ENCODE measurements around the gene TMEM243. TPM values are rescaled to one million over a fixed set of nuclear protein-coding genes. Genes with fewer than 3 reads are reported as not detected.

The TMEM243 gene
- total RNA-seq, 1 experiment from 2014 or later: 158 TPM

DNA sequence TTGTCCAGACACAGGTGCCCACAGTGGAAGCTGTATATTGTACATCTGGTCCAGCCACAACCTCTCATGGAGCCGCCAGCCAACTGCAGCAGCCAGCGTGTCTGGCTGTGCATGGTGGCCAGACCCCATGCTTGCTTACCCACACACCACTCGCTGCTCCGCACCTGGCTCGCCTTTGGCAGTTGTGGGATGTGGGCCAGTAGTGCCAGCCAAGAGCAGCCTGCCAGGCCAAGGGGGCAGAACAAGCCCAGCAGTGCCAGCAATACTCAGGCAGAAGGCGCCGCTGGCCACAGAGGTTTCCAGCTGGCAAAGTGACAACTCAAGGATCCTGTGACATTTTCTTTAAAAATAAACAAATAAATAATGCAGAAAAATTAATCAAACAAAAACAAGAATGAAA lies 11.7 kb upstream of the TMEM243 start:
- H3K9me2 ChIP-seq (replicated peaks; ENCODE audit: insufficient read depth, low read length): no peaks in the 10 kb centered on the region
- DNase-seq: no peak

DNA sequence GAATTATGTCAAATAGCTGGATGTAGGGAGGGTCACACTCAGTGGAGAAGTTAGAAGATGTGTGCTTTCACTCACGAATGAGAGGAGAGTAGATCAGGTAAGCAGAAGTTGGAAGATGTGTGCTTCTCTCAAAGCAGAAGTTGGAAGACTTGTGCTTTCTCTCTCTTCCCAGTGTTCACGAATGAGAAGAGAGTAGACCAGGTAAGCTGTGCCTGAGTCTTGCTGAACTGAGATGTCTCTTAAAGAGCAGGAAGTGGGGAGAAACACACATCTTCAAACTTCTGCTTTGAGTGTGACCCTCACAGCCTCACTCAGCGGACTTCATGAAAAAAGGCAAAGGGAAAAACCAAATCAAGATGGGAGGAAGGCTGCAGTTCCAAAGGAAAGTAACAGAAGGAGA lies 7.0 kb upstream of the TMEM243 start:
- no peaks in the 10 kb centered on the region for H3K79me2 ChIP-seq (ENCODE audit: low read length)
- peaks cover 5% of the 10 kb centered on the region; the same call in 1 of the 2 replicates for H3K4me1 ChIP-seq (ENCODE audit: low read length)
- no peaks in the 10 kb centered on the region for H3K9me2 ChIP-seq (replicated peaks; ENCODE audit: insufficient read depth, low read length)
- H2AFZ ChIP-seq (ENCODE audit: low read length): no peak overlapping the region
- no peaks in the 10 kb centered on the region for H3K9me3 ChIP-seq (ENCODE audit: low read length)
- H3K27ac ChIP-seq (ENCODE audit: low read length): no peak overlapping the region
- H4K20me1 ChIP-seq (ENCODE audit: insufficient read depth, low read depth, low read length): no peaks in the 10 kb centered on the region
- no peak overlapping the region for H3K4me2 ChIP-seq (ENCODE audit: low read depth, low read length, poor library complexity, severe bottlenecking)
- H3K36me3 ChIP-seq (ENCODE audit: insufficient read depth, low read length): no peaks in the 10 kb centered on the region
- H3K9ac ChIP-seq (ENCODE audit: low read length): no peak overlapping the region
- H3K27me3 ChIP-seq (ENCODE audit: low read length): no peaks in the 10 kb centered on the region
- DNase-seq: no peak
- H3K4me3 ChIP-seq (ENCODE audit: low read length): no peak overlapping the region

More for the DNA sequence above, 11.7 kb upstream of the TMEM243 start:
- Histone ChIP-seq H4K20me1 (ENCODE audit: insufficient read depth, low read depth, low read length) (no peaks in the 10 kb centered on the region), H3K36me3 (ENCODE audit: insufficient read depth, low read length) (no peaks in the 10 kb centered on the region), H3K9me3 (ENCODE audit: low read length) (no peaks in the 10 kb centered on the region), H3K27me3 (ENCODE audit: low read length) (no peaks in the 10 kb centered on the region), H3K27ac (ENCODE audit: low read length) (no peak overlapping the region), H3K79me2 (ENCODE audit: low read length) (no peaks in the 10 kb centered on the region), H3K4me2 (ENCODE audit: low read depth, low read length, poor library complexity, severe bottlenecking) (no peak overlapping the region), H2AFZ (ENCODE audit: low read length) (no peak overlapping the region), H3K4me3 (ENCODE audit: low read length) (no peak overlapping the region), H3K9ac (ENCODE audit: low read length) (no peak overlapping the region), H3K4me1 (ENCODE audit: low read length) (peaks cover 6% of the 10 kb centered on the region)

DNA sequence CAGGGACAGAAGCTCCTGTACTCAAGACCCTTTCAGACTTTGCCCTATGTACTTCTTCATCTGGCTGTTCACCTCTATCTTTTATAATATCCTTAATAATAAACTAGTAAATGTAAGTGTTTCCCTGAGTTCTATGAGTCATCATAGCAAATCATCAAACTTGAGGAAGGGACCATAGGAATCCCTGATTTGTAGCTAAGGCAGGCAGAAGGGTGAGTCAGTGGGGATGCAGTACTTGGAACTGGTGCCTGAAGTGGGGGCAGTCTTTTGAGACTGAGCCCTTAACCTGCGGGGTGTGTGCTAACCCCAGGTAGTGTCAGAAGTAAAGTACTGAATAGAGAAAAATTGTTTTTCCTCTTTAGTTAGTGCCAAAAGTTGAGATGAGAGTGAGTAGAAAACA lies 6.2 kb upstream of the TMEM243 start:
- no peak overlapping the region for H3K9ac ChIP-seq (ENCODE audit: low read length)
- H3K36me3 ChIP-seq (ENCODE audit: insufficient read depth, low read length): no peaks in the 10 kb centered on the region
- DNase-seq: no peak
- no peak overlapping the region for H3K4me3 ChIP-seq (ENCODE audit: low read length)
- no peak overlapping the region for H2AFZ ChIP-seq (ENCODE audit: low read length)
- no peak overlapping the region for H3K4me2 ChIP-seq (ENCODE audit: low read depth, low read length, poor library complexity, severe bottlenecking)
- H3K4me1 ChIP-seq (ENCODE audit: low read length): peaks cover 11% of the 10 kb centered on the region
- H3K9me2 ChIP-seq (replicated peaks; ENCODE audit: insufficient read depth, low read length): no peaks in the 10 kb centered on the region
- H4K20me1 ChIP-seq (ENCODE audit: insufficient read depth, low read depth, low read length): no peaks in the 10 kb centered on the region
- H3K27ac ChIP-seq (ENCODE audit: low read length): no peak overlapping the region
- H3K27me3 ChIP-seq (ENCODE audit: low read length): no peaks in the 10 kb centered on the region
- no peaks in the 10 kb centered on the region for H3K9me3 ChIP-seq (ENCODE audit: low read length)
- H3K79me2 ChIP-seq (ENCODE audit: low read length): no peaks in the 10 kb centered on the region

DNA sequence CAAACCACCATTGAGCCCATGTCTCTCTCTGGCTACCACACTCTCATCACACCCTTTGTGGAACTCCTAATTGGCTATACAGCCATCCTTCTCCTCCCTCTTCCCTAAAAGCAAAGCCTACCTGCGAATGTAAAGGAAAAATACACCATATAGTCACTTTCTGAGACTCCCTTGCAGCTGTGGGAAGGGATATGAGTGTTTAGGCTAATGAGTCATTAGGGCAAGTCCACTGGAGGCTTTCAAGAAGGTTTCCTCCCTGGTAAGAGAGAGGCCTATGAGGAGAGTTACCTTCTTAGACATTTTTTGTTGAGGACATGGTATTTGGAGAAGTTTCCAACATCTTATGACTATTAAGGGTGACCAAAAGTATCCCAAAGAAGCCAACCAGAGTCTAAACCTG lies 4.1 kb upstream of the TMEM243 start:
- Histone ChIP-seq H3K9ac (ENCODE audit: low read length) (no peak overlapping the region), H2AFZ (ENCODE audit: low read length) (no peak overlapping the region), H3K4me1 (ENCODE audit: low read length) (peaks cover 14% of the 10 kb centered on the region), H4K20me1 (ENCODE audit: insufficient read depth, low read depth, low read length) (peaks cover 4% of the 10 kb centered on the region; the same call in 1 of the 2 replicates), H3K27me3 (ENCODE audit: low read length) (no peaks in the 10 kb centered on the region), H3K79me2 (ENCODE audit: low read length) (peaks cover 15% of the 10 kb centered on the region), H3K36me3 (ENCODE audit: insufficient read depth, low read length) (no peaks in the 10 kb centered on the region), H3K9me2 (replicated peaks; ENCODE audit: insufficient read depth, low read length) (no peaks in the 10 kb centered on the region), H3K4me3 (ENCODE audit: low read length) (no peak overlapping the region), H3K4me2 (ENCODE audit: low read depth, low read length, poor library complexity, severe bottlenecking) (no peak overlapping the region), H3K9me3 (ENCODE audit: low read length) (no peaks in the 10 kb centered on the region), H3K27ac (ENCODE audit: low read length) (no peak overlapping the region)
- no peak for DNase-seq

DNA sequence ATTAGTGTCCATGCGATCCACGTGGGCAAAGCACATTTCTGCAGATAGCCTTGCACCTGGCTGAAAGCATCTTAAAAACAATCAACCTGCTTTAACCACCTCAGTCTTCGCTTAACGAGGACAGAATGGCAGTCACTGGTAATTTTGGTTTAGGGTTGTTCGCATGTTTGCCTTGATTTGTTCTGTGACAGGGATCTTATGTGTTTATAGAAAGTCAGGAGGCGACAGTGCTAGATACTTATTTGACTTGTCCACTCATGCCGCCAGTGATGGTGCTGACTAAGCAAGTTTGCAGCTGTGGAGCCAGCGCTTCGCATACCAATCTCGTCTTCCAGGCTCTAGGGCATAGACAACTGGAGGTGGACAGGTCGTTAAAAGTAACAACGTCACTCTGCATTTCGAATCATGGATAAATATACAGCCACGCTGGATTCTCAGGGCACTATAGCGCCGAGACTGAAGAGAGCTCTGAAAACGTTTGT lies 1.2 kb upstream of the TMEM243 start:
- Histone ChIP-seq H3K4me2 (ENCODE audit: low read depth, low read length, poor library complexity, severe bottlenecking) (peak overlapping the region; percentile 92), H3K27me3 (ENCODE audit: low read length) (no peaks in the 10 kb centered on the region), H2AFZ (ENCODE audit: low read length) (peak overlapping the region; percentile 57; the same call in 1 of the 2 replicates), H3K79me2 (ENCODE audit: low read length) (peaks cover 43% of the 10 kb centered on the region), H3K4me1 (ENCODE audit: low read length) (peaks cover 38% of the 10 kb centered on the region), H3K9ac (ENCODE audit: low read length) (peak overlapping the region; percentile 36; the same call in 1 of the 2 replicates), H3K4me3 (ENCODE audit: low read length) (peak overlapping the region; percentile 83), H4K20me1 (ENCODE audit: insufficient read depth, low read depth, low read length) (peaks cover 4% of the 10 kb centered on the region; the same call in 1 of the 2 replicates), H3K27ac (ENCODE audit: low read length) (no peak overlapping the region), H3K9me2 (replicated peaks; ENCODE audit: insufficient read depth, low read length) (no peaks in the 10 kb centered on the region), H3K36me3 (ENCODE audit: insufficient read depth, low read length) (peaks cover under 1% of the 10 kb centered on the region; the same call in 1 of the 2 replicates), H3K9me3 (ENCODE audit: low read length) (no peaks in the 10 kb centered on the region)
- no peak for DNase-seq

DNA sequence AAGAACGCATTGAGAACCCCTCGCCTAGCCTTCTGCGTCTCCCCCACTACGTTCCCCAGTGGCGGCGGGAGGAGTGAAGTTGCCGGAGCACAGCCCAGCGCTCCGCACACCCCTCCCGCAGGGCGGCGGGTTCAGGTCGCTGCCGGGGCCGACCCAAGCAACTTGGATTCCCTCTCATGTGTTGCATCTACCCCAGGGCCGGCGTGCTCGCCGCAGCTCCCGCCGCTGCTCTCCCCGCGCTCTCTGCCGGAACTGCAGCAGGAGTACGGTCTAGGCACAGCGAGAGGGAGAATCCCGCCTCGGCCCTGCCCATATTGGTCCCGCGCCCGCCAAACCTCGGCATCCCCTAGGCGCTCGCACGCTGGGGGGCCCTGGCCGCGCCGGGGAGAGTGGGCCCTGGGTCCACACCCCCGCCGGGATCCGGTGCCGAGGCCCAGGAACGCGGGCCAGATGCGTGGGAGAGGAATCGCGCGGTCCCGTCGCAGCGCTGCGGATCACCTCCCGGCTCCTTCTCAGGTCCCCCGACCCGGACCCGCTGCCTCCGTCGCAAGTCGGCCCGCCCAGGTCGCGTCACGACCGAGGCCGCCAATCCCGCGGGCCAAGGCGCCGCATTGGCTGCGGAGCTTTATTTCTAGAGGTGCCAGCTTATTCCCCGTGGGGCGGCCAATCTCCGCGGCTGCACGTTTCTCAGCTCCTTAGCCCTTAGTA lies 648 bp upstream of the TMEM243 start:
- H3K4me2 ChIP-seq (ENCODE audit: low read depth, low read length, poor library complexity, severe bottlenecking): peak overlapping the region; percentile 92
- H3K36me3 ChIP-seq (ENCODE audit: insufficient read depth, low read length): peaks cover 4% of the 10 kb centered on the region; the same call in 1 of the 2 replicates
- peak overlapping the region; percentile 85 for H3K9ac ChIP-seq (ENCODE audit: low read length)
- peaks cover 49% of the 10 kb centered on the region for H3K79me2 ChIP-seq (ENCODE audit: low read length)
- H3K9me2 ChIP-seq (replicated peaks; ENCODE audit: insufficient read depth, low read length): no peaks in the 10 kb centered on the region
- H3K4me1 ChIP-seq (ENCODE audit: low read length): peaks cover 44% of the 10 kb centered on the region
- peak; percentile 96 for DNase-seq
- no peaks in the 10 kb centered on the region for H3K9me3 ChIP-seq (ENCODE audit: low read length)
- peak overlapping the region; percentile 83 for H3K4me3 ChIP-seq (ENCODE audit: low read length)
- H2AFZ ChIP-seq (ENCODE audit: low read length): peak overlapping the region; percentile 57
- no peaks in the 10 kb centered on the region for H3K27me3 ChIP-seq (ENCODE audit: low read length)
- peak overlapping the region; percentile 95 for H3K27ac ChIP-seq (ENCODE audit: low read length)
- H4K20me1 ChIP-seq (ENCODE audit: insufficient read depth, low read depth, low read length): peaks cover 7% of the 10 kb centered on the region; the same call in 1 of the 2 replicates

DNA sequence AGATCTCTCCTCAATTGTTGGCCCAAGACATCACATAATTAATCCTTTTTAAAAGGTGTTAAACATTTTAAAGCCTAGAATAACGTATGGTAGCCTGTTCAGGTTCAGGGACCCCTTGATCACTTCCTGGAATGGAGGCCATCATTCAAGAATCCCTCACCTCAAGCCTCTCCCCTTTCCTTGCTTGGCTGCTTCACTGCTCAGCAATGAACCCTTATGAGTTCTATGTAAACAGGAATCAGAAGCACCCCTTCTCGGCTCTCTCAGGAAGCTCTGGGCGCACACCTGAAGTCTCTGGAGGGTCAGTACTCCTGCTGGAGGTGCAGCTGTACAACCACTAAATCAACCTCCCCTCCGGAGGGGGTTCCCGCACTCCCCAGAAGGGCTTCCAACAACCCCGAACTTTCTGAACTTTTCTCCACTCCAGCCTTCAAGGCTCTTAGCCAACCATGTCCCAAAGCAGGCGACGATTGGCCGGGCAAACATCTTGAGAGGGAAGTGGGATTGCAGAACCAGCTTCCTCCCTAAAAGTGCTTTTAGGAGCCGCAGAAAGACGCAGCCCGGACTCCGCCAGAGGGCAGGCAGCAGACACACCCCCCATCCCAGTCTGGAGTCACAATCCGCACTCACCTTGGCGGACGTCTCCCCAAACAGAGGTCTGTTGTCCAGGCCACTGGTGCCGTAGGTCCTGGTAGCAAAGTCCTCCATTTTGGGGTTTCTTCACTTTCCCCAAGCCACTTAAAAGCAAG lies 562 bp downstream of the TMEM243 start:
- peaks cover 56% of the 10 kb centered on the region for H3K4me1 ChIP-seq (ENCODE audit: low read length)
- H3K4me2 ChIP-seq (ENCODE audit: low read depth, low read length, poor library complexity, severe bottlenecking): peak overlapping the region; percentile 92
- peak; percentile 78 for DNase-seq

More for the DNA sequence above, 562 bp downstream of the TMEM243 start:
- Histone ChIP-seq H3K27me3 (ENCODE audit: low read length) (no peaks in the 10 kb centered on the region), H3K27ac (ENCODE audit: low read length) (peak overlapping the region; percentile 95), H3K79me2 (ENCODE audit: low read length) (peaks cover 62% of the 10 kb centered on the region), H3K4me3 (ENCODE audit: low read length) (peak overlapping the region; percentile 83), H3K9ac (ENCODE audit: low read length) (peak overlapping the region; percentile 85), H2AFZ (ENCODE audit: low read length) (no peak overlapping the region), H3K9me2 (replicated peaks; ENCODE audit: insufficient read depth, low read length) (no peaks in the 10 kb centered on the region), H3K9me3 (ENCODE audit: low read length) (no peaks in the 10 kb centered on the region), H4K20me1 (ENCODE audit: insufficient read depth, low read depth, low read length) (peaks cover 12% of the 10 kb centered on the region; the same call in 1 of the 2 replicates), H3K36me3 (ENCODE audit: insufficient read depth, low read length) (peaks cover 8% of the 10 kb centered on the region; the same call in 1 of the 2 replicates)
